H9 (cell line): Measurements from ENCODE around the gene GFRA1. TPM values are rescaled to one million over a fixed set of nuclear protein-coding genes. Genes with fewer than 3 reads are reported as not detected.

Experiments
- DNase-seq: peaks from one replicate; pipeline ENCODE4 v3.0.0-alpha.2; 2017
- H2AFZ ChIP-seq: one replicate; pipeline ENCODE4 v1.6.1; 2013; ENCODE audit warnings: mild to moderate bottlenecking, low read length, control low read depth, moderate library complexity
- H2AK5ac ChIP-seq: 2 replicates; pipeline ENCODE4 v1.6.1; 2013; ENCODE audit warnings: low read length, control low read depth, mixed read lengths; ENCODE audit not compliant: insufficient read length
- H2BK120ac ChIP-seq: one replicate; pipeline ENCODE4 v1.6.1; 2013; ENCODE audit warnings: low read depth, mild to moderate bottlenecking, low read length, control low read depth, inconsistent platforms; ENCODE audit not compliant: poor library complexity, severe bottlenecking
- H2BK12ac ChIP-seq: 2 replicates; pipeline ENCODE4 v1.6.1; 2013; ENCODE audit warnings: low read length, control low read depth, mixed read lengths, low read depth; ENCODE audit not compliant: insufficient read length
- H2BK15ac ChIP-seq: 2 replicates; pipeline ENCODE4 v1.6.1; 2013; ENCODE audit warnings: low read depth, low read length, control low read depth
- H2BK20ac ChIP-seq: one replicate; pipeline ENCODE4 v1.6.1; 2013; ENCODE audit warnings: low read depth, mild to moderate bottlenecking, low read length, control low read depth, inconsistent platforms; ENCODE audit not compliant: poor library complexity, severe bottlenecking
- H2BK5ac ChIP-seq: 2 replicates; pipeline ENCODE4 v1.6.1; 2013; ENCODE audit warnings: low read length, control low read depth, mixed read lengths; ENCODE audit not compliant: insufficient read length
- H3K14ac ChIP-seq: 2 replicates; pipeline ENCODE4 v1.6.1; 2013; ENCODE audit warnings: low read length, control low read depth; ENCODE audit not compliant: insufficient read depth
- H3K18ac ChIP-seq: 2 replicates; pipeline ENCODE4 v1.6.1; 2013; ENCODE audit warnings: low read depth, mild to moderate bottlenecking, mixed read lengths, low read length, control low read depth; ENCODE audit not compliant: insufficient read length
- H3K23ac ChIP-seq: 2 replicates; pipeline ENCODE4 v1.6.1; 2013; ENCODE audit warnings: low read length, control low read depth, mixed read lengths, low read depth; ENCODE audit not compliant: insufficient read length
- H3K23me2 ChIP-seq: 2 replicates; pipeline ENCODE4 v1.6.1; 2013; ENCODE audit warnings: low read depth, mild to moderate bottlenecking, mixed read lengths, low read length, control low read depth; ENCODE audit not compliant: insufficient read length, poor library complexity, severe bottlenecking
- H3K27ac ChIP-seq: 2 replicates; pipeline ENCODE4 v1.5.1; 2013; ENCODE audit warnings: low read length, control low read depth, mixed read lengths, low read depth; ENCODE audit not compliant: insufficient read length
- H3K27me3 ChIP-seq: 2 replicates; pipeline ENCODE4 v1.6.1; 2013; ENCODE audit warnings: low read length, control low read depth, inconsistent platforms; ENCODE audit not compliant: insufficient read depth
- H3K4ac ChIP-seq: 2 replicates; pipeline ENCODE4 v1.6.1; 2013; ENCODE audit warnings: low read depth, mild to moderate bottlenecking, control low read depth, inconsistent platforms, low read length, moderate library complexity
- H3K4me1 ChIP-seq: 2 replicates; pipeline ENCODE4 v1.6.1; 2013; ENCODE audit warnings: low read length, control low read depth, inconsistent platforms; ENCODE audit not compliant: insufficient read depth
- H3K4me2 ChIP-seq: 2 replicates; pipeline ENCODE4 v1.6.1; 2013; ENCODE audit warnings: low read length, control low read depth, mixed read lengths; ENCODE audit not compliant: insufficient read length, insufficient read depth
- H3K56ac ChIP-seq: 2 replicates; pipeline ENCODE4 v1.6.1; 2013; ENCODE audit warnings: low read depth, mild to moderate bottlenecking, mixed read lengths, low read length, control low read depth; ENCODE audit not compliant: insufficient read length
- H3K79me1 ChIP-seq: 2 replicates; pipeline ENCODE4 v1.6.1; 2013; ENCODE audit warnings: low read depth, mild to moderate bottlenecking, moderate library complexity, low read length, control low read depth, inconsistent platforms; ENCODE audit not compliant: insufficient read depth, poor library complexity, severe bottlenecking
- H3K79me2 ChIP-seq: 2 replicates; pipeline ENCODE4 v1.6.1; 2013; ENCODE audit warnings: low read length, control low read depth, inconsistent platforms; ENCODE audit not compliant: insufficient read depth
- H3K9ac ChIP-seq: 2 replicates; pipeline ENCODE4 v1.6.1; 2013; ENCODE audit warnings: low read length, control low read depth, mixed read lengths; ENCODE audit not compliant: insufficient read length; ENCODE audit errors: extremely low read depth
- H3K9me3 ChIP-seq: one replicate; pipeline ENCODE4 v1.6.1; 2013; ENCODE audit warnings: low read depth, low read length, inconsistent platforms; ENCODE audit not compliant: control insufficient read depth
- H3T11ph ChIP-seq: one replicate; pipeline ENCODE4 v1.6.1; 2013; ENCODE audit warnings: mild to moderate bottlenecking, low read length, control low read depth, inconsistent platforms
- H4K20me1 ChIP-seq: one replicate; pipeline ENCODE4 v1.6.1; 2013; ENCODE audit not compliant: control insufficient read depth, insufficient read length, insufficient read depth
- H4K5ac ChIP-seq: 2 replicates; pipeline ENCODE4 v1.6.1; 2013; ENCODE audit warnings: low read depth, mild to moderate bottlenecking, mixed read lengths, low read length, control low read depth; ENCODE audit not compliant: insufficient read length
- H4K8ac ChIP-seq: replicated peaks from 2 replicates; pipeline ENCODE4 v1.6.1; 2013; ENCODE audit warnings: low read length, control low read depth, mixed read lengths, low read depth; ENCODE audit not compliant: insufficient read length
- H4K91ac ChIP-seq: 2 replicates; pipeline ENCODE4 v1.6.1; 2013; ENCODE audit warnings: low read depth, mild to moderate bottlenecking, moderate library complexity, mixed read lengths, low read length, control low read depth; ENCODE audit not compliant: insufficient read length
- H3K27ac Mint-ChIP-seq, 3 experiments: 2 replicates in 2 of 3; 3 replicates in 1 of 3; pipeline ENCODE4 v1.8.0; 2020 to 2021; ENCODE audit warnings: mixed read lengths in 3 of 3, mild to moderate bottlenecking in 1 of 3, moderate library complexity in 1 of 3
- H3K27me3 Mint-ChIP-seq: 2 replicates; pipeline ENCODE4 v1.8.0; 2021; ENCODE audit warnings: low read depth, mild to moderate bottlenecking, moderate library complexity, mixed read lengths
- H3K36me3 Mint-ChIP-seq, 3 experiments: 2 replicates in 2 of 3; 3 replicates in 1 of 3; pipeline ENCODE4 v1.8.0; 2020 to 2021; ENCODE audit warnings: low read depth in 3 of 3, mixed read lengths in 3 of 3; ENCODE audit not compliant: insufficient read depth in 1 of 3
- H3K4me1 Mint-ChIP-seq, 2 experiments: 2 replicates each; pipeline ENCODE4 v1.8.0; 2020; ENCODE audit warnings: mixed read lengths in 2 of 2
- H3K4me3 Mint-ChIP-seq, 2 experiments: 2 replicates in 1 of 2; 3 replicates in 1 of 2; pipeline ENCODE4 v1.8.0; 2020 to 2021; ENCODE audit warnings: mild to moderate bottlenecking in 2 of 2, mixed read lengths in 2 of 2, moderate library complexity in 1 of 2
- H3K9me3 Mint-ChIP-seq, 2 experiments: 2 replicates in 1 of 2; 3 replicates in 1 of 2; pipeline ENCODE4 v1.8.0; 2020; ENCODE audit warnings: mild to moderate bottlenecking in 2 of 2, mixed read lengths in 2 of 2, moderate library complexity in 1 of 2
- WGBS: extraction: QIAGEN DNeasy Blood & Tissue Kit; methylation state at CpG from one replicate; pipeline ENCODE4 v1.1.7; 2013; ENCODE audit warnings: missing lambda C conversion rate, low lambda C conversion rate, mixed read lengths; ENCODE audit not compliant: insufficient read length; ENCODE audit errors: extremely low coverage; 5-methylcytosine and 5-hydroxymethylcytosine counted together
- total RNA-seq: library from RNA; stranded (reverse); gene quantifications from 2 replicates; pipeline ENCODE4 v1.2.1, GENCODE V29; 2021
- TF ChIP-seq, protein P1 (sequence below): fragments of 200-600 bp; sonication (generic); conservative IDR thresholded peaks from 3 replicates; pipeline ENCODE4 v1.8.0; 2021; ENCODE audit warnings: antibody characterized with exemption, mild to moderate bottlenecking

Gene GFRA1
- total RNA-seq, 1 experiment from 2014 or later = 0.24 TPM

DNA sequence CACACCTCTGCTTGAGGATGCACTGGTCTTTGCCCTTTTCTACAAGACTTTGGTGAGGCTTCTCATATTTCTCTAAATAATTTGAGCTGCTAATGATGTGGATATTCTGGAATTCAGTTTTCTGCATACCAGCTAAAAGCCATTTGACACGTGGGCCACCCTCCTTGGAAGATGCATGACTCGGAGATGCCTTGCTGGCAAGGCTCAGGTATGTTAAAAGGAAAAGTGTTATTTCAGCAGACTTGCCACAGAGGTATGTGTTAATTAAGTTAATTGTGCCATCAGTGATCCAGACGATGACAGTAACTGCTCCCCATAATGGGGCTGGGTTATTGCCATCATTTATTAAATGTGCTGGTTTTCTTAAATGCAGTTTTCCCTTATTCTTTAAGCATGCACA lies 8.8 kb upstream of the GFRA1 start:
- H2BK5ac ChIP-seq = no peak overlapping the region
- H3K4me1 Mint-ChIP-seq = peaks cover 0 to 3% of the 10 kb centered on the region in 2 experiments; a peak in 2 of 4 replicates
- H3K36me3 Mint-ChIP-seq = no peaks in the 10 kb centered on the region
- H4K91ac ChIP-seq = no peak overlapping the region
- TF ChIP-seq, protein P1, sequence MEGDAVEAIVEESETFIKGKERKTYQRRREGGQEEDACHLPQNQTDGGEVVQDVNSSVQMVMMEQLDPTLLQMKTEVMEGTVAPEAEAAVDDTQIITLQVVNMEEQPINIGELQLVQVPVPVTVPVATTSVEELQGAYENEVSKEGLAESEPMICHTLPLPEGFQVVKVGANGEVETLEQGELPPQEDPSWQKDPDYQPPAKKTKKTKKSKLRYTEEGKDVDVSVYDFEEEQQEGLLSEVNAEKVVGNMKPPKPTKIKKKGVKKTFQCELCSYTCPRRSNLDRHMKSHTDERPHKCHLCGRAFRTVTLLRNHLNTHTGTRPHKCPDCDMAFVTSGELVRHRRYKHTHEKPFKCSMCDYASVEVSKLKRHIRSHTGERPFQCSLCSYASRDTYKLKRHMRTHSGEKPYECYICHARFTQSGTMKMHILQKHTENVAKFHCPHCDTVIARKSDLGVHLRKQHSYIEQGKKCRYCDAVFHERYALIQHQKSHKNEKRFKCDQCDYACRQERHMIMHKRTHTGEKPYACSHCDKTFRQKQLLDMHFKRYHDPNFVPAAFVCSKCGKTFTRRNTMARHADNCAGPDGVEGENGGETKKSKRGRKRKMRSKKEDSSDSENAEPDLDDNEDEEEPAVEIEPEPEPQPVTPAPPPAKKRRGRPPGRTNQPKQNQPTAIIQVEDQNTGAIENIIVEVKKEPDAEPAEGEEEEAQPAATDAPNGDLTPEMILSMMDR = no peak
- no peaks in the 10 kb centered on the region for H3K9me3 ChIP-seq
- no peak overlapping the region for H3K4me3 Mint-ChIP-seq
- WGBS = no CpG with 5 or more reads among the region's 3 CpGs
- no peaks in the 10 kb centered on the region for H3K79me2 ChIP-seq
- H3K14ac ChIP-seq = no peak overlapping the region
- no peak for DNase-seq
- no peak overlapping the region for H2AFZ ChIP-seq
- H3T11ph ChIP-seq = no peak overlapping the region
- H2AK5ac ChIP-seq = no peak overlapping the region
- no peaks in the 10 kb centered on the region for H3K9me3 Mint-ChIP-seq
- peaks cover 2% of the 10 kb centered on the region; the same call in 1 of the 2 replicates for H3K4me1 ChIP-seq
- H4K20me1 ChIP-seq = peaks cover 4% of the 10 kb centered on the region
- no peak overlapping the region for H3K4ac ChIP-seq
- H4K8ac ChIP-seq = no peak overlapping the region
- no peak overlapping the region for H3K27ac Mint-ChIP-seq
- no peak overlapping the region for H3K9ac ChIP-seq
- H2BK20ac ChIP-seq = no peak overlapping the region
- H2BK120ac ChIP-seq = no peak overlapping the region
- H3K27ac ChIP-seq = no peak overlapping the region
- H3K18ac ChIP-seq = no peak overlapping the region
- H3K23ac ChIP-seq = no peak overlapping the region
- no peak overlapping the region for H3K4me2 ChIP-seq
- H4K5ac ChIP-seq = no peak overlapping the region
- no peaks in the 10 kb centered on the region for H3K27me3 ChIP-seq
- peaks cover 9% of the 10 kb centered on the region for H3K27me3 Mint-ChIP-seq
- peaks cover 2% of the 10 kb centered on the region for H3K23me2 ChIP-seq
- no peaks in the 10 kb centered on the region for H3K79me1 ChIP-seq
- H2BK15ac ChIP-seq = no peak overlapping the region
- H3K56ac ChIP-seq = no peak overlapping the region
- no peak overlapping the region for H2BK12ac ChIP-seq
